OCI-LY3 (cell line): ENCODE measurements around the gene CTNNBL1.
A peak's percentile ranks its signal among the peaks of the same experiment; 100 is the strongest.

Source experiments
- H2AFZ ChIP-seq: fragments of 200-600, 300-600 bp; shearing (Covaris generic); 2 replicates; pipeline ENCODE4 v1.6.0; 2014; ENCODE audit warnings: antibody characterized with exemption, low read depth, low read length
- H3K27ac ChIP-seq: fragments of 200-600, 300-600 bp; sonication (generic); 2 replicates; pipeline ENCODE4 v1.5.1; 2014; ENCODE audit warnings: mild to moderate bottlenecking, low read length, moderate library complexity, mixed read lengths
- H3K27me3 ChIP-seq: fragments of 200-600, 300-600 bp; sonication (generic); 2 replicates; pipeline ENCODE4 v1.6.1; 2014; ENCODE audit warnings: low read depth, low read length, mixed read lengths
- H3K36me3 ChIP-seq: fragments of 200-600, 300-600 bp; sonication (generic); replicated peaks from 2 replicates; pipeline ENCODE3; 2014; ENCODE audit warnings: low read depth, low read length, mixed read lengths
- H3K4me1 ChIP-seq: fragments of 300-600, 200-600 bp; sonication (generic); 2 replicates; pipeline ENCODE4 v1.6.1; 2014; ENCODE audit warnings: low read length, mixed read lengths
- H3K4me2 ChIP-seq: fragments of 200-600, 300-600 bp; sonication (generic); 2 replicates; pipeline ENCODE4 v1.6.1; 2014; ENCODE audit warnings: low read length, mixed read lengths
- H3K4me3 ChIP-seq: fragments of 300-600, 200-600 bp; sonication (generic); 2 replicates; pipeline ENCODE4 v1.5.1; 2014; ENCODE audit warnings: antibody characterized with exemption, mild to moderate bottlenecking, low read length, moderate library complexity
- H3K79me2 ChIP-seq: fragments of 300-600, 200-600 bp; shearing (Covaris generic); 2 replicates; pipeline ENCODE4 v1.6.1; 2014; ENCODE audit warnings: mild to moderate bottlenecking, low read length, mixed read lengths
- H3K9ac ChIP-seq: fragments of 300-600, 200-600 bp; shearing (Covaris generic); 2 replicates; pipeline ENCODE4 v1.6.0; 2014; ENCODE audit warnings: mild to moderate bottlenecking, low read length, moderate library complexity
- H3K9me3 ChIP-seq: fragments of 200-600, 300-600 bp; shearing (Covaris generic); 2 replicates; pipeline ENCODE4 v1.6.1; 2014; ENCODE audit warnings: low read length, mixed read lengths; ENCODE audit not compliant: insufficient read depth
- H4K20me1 ChIP-seq: fragments of 200-600, 300-600 bp; sonication (generic); 2 replicates; pipeline ENCODE4 v1.6.1; 2016; ENCODE audit warnings: low read length, mixed read lengths; ENCODE audit not compliant: insufficient read depth
- CTCF ChIP-seq: fragments of 200-600, 300-600 bp; sonication (generic); IDR thresholded peaks from 2 replicates; pipeline ENCODE4 v1.5.1; 2014; ENCODE audit warnings: antibody characterized with exemption, low read length, low read depth
- EZH2phosphoT487 ChIP-seq: fragments of 200-600 bp; shearing (Covaris generic); IDR thresholded peaks from 2 replicates; pipeline ENCODE4 v1.6.1; 2018; ENCODE audit warnings: antibody characterized with exemption, mixed run types, low read depth

The CTNNBL1 gene

GRCh38 chr20:37920679-37921322 lies 227.0 kb downstream of the CTNNBL1 start:
- H3K36me3 ChIP-seq, result no peaks in the 10 kb centered on the region
- TF ChIP-seq EZH2phosphoT487, result no peak
- no peak for TF ChIP-seq CTCF
- no peak overlapping the region for H2AFZ ChIP-seq
- no peaks in the 10 kb centered on the region for H4K20me1 ChIP-seq
- H3K9ac ChIP-seq, result peak overlapping the region; percentile 89
- peaks cover 64% of the 10 kb centered on the region for H3K4me1 ChIP-seq
- H3K9me3 ChIP-seq, result no peaks in the 10 kb centered on the region
- H3K27me3 ChIP-seq, result no peaks in the 10 kb centered on the region
- H3K27ac ChIP-seq, result peak overlapping the region; percentile 94
- H3K4me3 ChIP-seq, result peak overlapping the region; percentile 62
- peaks cover 14% of the 10 kb centered on the region; the same call in 1 of the 2 replicates for H3K79me2 ChIP-seq
- H3K4me2 ChIP-seq, result peak overlapping the region; percentile 91

GRCh38 chr20:37921341-37921929 lies 227.6 kb downstream of the CTNNBL1 start:
- Histone ChIP-seq H3K4me2 (peak overlapping the region; percentile 91), H3K36me3 (no peaks in the 10 kb centered on the region), H3K9ac (peak overlapping the region; percentile 89), H3K79me2 (peaks cover 14% of the 10 kb centered on the region; the same call in 1 of the 2 replicates), H3K9me3 (no peaks in the 10 kb centered on the region), H2AFZ (no peak overlapping the region), H4K20me1 (no peaks in the 10 kb centered on the region), H3K27me3 (no peaks in the 10 kb centered on the region), H3K4me3 (peak overlapping the region; percentile 62), H3K27ac (peak overlapping the region; percentile 94), H3K4me1 (peaks cover 64% of the 10 kb centered on the region)
- TF ChIP-seq CTCF (no peak), EZH2phosphoT487 (no peak)
